ENCODE measurements around the gene CRLF2.
"Not testable (repeated sequence)": the region's sequence is repeated elsewhere in the genome, so short reads cannot be mapped to it uniquely, and the experiment has no call there.

The CRLF2 gene, protein sequence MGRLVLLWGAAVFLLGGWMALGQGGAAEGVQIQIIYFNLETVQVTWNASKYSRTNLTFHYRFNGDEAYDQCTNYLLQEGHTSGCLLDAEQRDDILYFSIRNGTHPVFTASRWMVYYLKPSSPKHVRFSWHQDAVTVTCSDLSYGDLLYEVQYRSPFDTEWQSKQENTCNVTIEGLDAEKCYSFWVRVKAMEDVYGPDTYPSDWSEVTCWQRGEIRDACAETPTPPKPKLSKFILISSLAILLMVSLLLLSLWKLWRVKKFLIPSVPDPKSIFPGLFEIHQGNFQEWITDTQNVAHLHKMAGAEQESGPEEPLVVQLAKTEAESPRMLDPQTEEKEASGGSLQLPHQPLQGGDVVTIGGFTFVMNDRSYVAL

DNA sequence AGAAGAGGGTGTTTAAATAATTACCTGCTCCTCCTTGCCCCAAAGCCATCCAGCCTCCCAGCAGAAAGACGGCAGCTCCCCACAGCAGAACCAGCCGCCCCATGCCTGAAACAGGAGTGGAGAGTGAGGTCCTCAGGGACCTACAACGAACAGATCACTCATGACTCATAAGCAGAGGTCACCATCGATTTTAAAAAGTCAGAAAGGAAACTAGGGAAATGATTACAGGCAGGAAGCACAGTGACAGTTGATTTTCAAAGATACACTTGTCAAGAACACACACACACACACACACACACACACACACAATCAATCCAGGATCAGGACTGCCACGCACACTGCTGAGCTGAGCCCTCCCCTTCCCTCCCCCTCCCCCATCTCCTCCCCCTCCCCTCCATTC lies at the start of gene CRLF2:
Gene CRLF2 (minus strand): TSS at position 118 of the 400 bp plus-strand sequence. CDS start 15 bp downstream, at position 103.
- no peak for DNase-seq

DNA sequence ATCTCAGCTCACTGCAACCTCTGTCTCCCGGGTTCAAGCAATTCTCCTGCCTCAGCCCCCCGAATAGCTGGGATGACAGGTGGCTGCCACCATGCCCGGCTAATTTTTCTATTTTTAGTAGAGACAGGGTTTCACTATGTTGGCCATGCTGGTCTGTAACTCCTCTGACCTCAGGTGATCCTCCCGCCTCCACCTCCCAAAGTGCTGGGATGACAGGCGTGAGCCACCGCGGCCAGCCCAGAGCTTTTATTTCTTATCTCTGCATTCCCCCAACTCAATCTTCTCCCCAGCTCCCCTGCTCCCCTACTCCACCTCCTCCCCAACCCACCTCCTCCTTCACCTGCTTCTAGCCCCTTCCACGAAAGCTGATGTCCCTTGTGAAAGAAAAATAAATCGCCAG lies 49.3 kb upstream of the CRLF2 start:
- DNase-seq = not testable (repeated sequence)

DNA sequence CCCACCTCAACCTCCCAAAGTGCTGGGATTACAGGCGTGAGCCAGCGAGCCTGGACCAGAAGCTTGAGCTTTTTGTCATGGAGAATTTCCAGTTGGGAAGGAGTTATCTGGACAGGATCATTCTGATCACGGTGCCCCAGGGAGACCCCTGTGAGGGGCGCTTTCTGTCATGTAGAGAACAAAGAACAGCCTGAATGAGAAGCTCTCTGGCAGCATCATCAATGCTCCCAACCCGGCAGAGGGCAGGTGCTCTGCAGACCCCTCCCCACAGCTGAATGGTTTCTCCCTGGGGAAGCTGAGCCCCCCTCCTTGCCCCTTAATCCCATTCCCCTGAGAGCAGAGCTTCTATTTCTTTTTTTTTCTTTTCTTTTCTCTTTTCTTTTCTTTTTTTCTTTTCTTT lies 48.8 kb upstream of the CRLF2 start:
- DNase-seq = no peak

DNA sequence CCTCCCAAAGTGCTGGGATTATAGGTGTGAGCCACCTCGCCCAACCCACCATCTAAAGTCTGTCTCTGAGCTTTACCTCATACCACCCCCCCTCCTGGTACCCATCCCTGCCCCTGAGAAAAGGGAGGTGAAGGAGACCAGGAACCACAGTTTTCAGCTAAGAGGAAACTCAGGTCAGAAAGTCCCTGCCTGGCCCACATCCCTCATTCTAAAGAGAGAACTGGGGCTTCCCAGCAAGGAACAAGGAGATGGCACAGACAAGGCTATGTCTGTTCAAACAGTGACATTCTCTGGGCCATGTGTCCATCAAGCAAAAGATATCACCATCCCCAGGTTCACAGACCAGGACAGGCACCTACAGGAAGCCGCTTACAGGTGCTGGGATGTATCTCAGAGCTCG lies 40.4 kb upstream of the CRLF2 start:
- no peak for DNase-seq

DNA sequence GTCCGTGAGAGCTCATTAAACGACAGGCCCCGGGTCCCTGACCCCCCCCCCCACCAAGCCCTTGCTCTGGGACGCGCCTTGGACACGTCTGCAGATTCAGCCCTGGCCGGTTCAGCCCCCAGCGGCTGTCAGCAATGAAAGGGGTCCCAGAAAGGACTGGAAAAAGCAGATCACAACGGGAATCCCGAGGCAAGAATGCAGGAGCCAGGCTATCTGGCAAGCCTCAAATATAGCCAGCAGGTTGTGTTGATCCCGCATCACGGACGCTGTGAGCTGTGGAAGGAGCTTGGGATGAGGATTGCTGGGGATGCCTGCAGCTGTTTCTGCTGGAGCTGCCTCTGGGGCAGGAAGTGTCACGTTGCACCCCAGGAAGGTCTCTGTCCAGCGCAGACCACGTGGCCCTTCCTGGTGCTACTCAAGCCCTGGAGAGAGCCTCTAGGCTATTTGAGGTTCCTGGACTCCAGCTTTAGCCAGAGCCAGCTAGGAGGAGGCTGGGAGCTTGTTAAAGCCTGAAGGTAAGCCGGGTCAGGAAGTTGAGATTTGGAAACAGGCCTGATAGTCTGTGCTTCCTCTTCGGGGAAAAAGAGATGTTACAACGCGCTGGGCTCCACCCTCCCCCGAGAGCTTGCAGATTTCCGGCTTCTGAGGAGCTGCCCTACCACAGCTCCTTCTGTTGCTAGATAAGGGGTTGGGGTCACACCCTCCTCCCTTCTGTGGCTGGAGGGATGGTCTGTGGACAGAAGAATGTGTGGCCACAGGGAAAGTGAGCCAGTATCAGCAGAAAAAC lies 36.8 kb upstream of the CRLF2 start:
- DNase-seq = no peak

DNA sequence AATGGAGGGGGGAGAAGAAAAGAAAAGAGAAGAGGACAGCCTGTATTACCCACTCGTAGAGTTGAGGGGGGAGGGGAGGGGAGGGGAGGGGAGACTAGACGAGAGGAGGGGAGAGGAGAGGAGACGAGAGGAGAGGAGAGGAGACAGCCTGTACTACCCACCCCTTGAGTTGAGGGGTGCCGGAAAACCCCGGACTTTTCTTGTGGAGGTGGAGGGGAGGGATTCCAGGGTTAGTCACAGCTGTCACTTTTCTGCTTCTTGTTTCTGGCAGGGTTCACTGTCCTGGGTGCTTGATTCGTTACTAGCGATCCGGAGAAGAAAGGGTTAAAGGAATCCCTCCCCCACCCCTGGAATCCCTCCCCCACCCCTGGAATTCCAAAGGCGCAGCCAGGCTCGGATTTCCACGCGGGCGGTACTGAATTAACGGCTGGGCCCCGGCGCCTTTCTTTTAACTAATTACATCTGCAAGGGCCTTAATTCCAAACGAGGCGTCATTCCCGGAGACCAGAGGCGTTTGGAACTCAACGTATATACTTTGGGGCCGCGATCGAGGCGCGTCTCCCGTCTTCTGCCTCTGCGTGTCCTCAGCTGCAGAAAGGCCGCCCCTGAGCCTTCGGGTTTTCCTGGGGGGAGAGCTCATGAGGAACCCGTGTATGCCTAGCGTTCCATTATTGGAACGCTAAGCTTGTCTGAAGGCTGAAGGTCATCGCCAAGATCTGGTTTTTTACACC lies 36.0 kb upstream of the CRLF2 start:
- DNase-seq = no peak

DNA sequence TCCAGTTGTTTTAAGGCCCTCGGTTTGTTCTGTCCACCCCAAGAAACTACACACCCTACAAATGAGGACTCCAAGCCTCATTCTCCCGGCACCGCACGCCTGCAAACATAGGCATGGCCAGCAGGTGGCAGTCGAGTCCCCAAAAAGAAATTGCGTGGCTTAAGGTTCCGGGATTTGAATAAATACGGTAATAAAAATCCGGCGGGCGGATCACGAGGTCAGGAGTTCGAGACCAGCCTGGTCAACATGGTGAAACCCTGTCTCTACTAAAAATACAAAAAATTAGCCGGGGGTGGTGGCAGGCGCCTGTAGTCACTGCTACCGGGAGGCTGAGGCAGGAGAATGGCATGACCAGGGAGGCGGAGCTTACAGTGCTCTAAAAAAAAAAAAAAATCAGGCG lies 34.4 kb upstream of the CRLF2 start:
- no peak for DNase-seq

DNA sequence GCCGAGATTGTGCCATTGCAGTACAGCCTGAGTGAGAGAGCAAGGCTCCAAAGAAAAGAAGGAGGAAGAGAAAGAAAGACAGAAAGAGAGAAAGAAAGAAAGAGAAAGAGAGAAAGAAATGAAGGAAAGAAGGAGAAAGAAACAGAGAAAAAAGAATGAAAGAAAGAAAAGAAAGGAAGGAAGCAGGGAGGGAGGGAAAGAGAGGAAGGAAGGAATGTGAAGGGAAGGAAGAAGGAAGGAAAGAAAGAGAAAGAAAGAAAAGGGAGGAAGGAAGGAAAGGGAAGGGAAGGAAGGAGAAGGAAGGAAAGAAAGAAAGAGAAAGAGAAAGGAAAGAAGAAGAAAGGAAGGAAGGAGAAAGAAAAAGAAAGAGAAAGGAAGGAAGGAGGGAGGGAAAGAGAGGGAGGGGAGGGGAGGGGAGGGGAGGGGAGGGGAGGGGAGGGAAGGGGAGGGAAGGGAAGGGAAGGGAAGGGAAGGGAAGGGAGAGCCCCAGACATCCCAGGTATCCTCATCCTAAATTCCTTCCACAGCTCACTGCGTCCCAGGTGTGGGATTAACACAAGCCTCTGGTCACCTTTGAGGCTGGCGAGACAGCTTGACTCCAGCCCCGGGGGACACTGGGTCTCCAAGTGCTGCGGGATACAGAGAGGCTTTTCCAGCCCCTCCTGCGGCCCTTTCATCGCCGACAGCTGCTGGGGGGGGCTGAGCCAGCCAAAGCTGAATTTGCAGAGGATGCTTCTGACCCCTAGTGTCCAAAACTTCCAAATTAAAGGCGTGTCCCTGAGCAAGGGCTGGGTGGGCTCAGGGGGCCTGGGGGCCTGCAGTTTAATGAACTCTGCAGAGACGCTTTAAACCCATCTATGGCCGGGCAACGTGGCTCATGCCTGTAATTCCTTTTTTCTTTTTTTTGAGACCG lies 32.0 kb upstream of the CRLF2 start:
- DNase-seq = no peak

DNA sequence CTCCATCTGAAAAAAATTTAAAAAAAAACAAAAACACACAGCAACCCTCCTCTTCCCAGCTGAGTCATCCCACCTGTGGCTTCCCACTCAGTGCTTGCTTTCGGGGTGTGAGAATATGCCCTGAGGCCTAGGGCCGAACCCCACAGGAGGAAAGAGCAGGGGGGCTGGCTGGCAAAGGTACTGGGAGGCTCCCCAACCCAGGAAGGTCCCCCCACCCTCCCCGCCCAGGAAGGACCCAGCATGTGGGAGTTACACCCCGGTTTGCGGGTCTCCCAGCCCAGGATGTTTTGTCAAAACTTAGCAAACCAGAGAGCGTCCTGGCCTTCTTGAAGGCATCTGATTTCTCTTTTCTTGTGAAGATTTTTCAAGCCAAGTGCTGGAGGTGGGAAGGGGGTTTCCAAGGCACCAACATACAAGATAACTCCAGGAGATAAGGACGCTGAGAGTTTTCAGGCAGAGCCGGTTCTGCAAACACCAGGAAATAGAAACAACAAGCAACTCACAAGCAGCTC lies 30.5 kb upstream of the CRLF2 start:
- DNase-seq = no peak

DNA sequence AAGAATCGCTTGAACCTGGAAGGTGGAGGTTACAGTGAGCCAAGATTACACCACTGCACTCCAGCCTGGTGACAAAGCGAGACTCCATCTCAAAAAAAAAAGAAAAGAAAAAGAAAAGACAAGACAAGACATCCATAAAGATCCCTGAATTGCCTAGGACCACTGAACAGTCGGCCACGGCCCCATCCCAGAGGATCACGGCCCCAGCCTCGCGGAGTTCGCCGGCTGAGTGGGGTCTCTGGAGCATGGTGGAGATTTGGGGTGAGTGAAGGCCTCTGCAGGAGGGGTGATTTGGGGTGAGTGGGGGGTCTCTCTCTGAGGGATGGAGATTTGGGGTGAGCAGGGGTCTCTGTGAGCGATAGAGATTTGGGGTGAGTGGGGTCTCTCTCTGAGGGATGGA lies 28.1 kb upstream of the CRLF2 start:
- not testable (repeated sequence) for DNase-seq

DNA sequence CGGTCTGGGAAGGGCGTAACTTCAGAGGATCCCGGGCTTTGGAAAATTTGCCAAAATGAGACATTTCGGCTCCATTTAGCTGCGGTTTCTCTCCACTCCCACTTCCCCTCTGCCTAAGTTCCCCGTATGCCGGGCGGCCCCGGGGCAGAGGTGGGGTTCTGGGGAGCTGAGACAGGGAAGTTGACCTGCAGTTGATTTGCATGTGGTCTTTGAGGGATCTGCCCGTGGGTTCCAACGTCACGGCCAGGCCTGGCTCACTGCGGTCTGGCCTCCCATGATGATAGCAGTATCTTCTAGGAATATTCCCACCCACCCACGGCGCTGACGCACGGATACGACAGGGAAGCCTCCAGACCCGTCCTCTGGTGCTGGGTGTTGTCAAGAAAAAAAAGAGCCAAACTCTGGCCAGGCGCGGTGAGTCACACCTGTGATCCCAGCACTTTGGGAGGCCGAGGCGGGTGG lies 27.3 kb upstream of the CRLF2 start:
- peak in 1 of 2 donors; percentile 9 for DNase-seq

DNA sequence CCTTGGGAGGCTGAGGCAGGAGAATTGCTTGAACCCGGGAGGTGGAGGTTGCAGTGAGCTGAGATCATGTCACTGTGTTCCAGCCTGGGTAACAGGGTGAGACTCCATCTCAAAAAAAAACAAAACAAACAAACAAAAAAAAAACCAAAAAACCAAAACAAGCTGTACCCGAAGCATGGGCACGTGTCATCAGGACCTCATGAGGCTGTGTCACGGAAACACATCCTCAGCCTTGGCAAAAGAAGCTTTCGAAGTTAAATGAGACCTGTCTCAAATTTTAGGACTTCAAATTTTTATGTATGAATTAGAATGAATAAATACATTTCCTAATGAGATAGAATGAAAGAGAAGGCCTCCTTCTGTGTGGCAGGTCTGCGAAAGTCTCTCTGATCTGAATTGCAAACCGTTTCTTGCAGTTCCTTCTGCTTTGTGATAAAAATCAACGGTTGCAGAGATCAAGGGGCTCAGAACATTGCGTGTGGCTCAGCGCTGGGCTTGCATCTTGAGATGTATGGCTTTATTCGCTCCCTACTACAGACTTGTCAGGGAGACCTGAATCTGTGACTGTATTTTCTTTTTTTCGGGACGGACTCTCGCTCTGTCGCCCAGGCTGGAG lies 19.5 kb upstream of the CRLF2 start:
- DNase-seq = no peak

DNA sequence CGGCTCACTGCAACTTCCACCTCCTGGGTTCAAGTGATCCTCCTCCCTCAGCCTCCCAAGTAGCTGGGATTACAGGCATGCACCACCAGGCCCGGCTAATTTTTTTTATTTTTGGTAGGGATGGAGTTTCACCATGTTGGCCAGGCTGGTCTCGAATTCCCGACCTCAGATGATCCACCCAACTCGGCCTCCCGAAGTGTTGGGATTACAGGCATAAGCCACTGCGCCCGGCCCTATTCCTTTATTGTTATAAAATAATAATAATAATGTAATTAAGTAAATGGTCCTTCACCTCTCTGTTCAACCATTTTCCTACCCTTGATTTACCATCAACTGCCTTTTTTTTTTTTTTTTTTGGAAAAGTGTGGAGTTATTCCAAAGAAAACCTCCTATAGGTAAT lies 15.7 kb upstream of the CRLF2 start:
- not testable (repeated sequence) for DNase-seq

DNA sequence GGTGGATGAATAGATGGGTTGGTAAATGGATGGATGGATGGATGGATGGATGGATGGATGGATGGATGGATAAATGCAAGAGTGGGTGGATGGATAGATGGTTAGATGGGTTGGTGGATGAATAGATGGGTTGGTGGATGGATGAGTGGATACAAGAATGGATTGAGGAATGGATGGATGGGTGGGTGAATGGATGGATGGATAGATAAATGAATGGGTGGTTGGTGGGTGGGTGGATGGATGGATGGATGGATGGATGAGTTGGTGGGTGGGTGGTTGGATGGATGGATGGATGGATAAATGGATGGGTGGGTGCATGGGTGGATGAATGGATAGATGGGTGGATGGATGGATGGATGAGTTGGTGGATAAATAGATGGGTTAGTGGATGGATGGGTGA lies 13.8 kb upstream of the CRLF2 start:
- DNase-seq = no peak

DNA sequence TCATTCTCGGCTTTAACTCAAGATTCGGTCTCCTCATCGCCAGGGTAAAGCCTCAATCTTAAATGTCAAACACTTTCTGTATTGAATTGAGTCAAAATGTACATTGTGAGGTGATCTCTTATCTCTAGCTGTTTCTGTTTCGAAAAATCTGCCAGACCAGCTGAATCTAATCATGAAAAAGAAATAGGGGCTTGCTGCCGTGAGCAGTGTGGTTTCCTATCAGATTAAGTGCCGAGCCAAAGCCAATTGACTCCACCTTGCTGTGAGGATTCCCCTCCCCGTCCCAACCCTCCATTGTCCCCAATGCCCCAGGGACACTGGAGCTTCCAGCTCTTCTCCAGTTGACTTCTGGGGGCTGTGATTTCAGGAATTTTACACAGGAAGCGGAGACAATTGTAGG lies 12.5 kb upstream of the CRLF2 start:
- DNase-seq = no peak

DNA sequence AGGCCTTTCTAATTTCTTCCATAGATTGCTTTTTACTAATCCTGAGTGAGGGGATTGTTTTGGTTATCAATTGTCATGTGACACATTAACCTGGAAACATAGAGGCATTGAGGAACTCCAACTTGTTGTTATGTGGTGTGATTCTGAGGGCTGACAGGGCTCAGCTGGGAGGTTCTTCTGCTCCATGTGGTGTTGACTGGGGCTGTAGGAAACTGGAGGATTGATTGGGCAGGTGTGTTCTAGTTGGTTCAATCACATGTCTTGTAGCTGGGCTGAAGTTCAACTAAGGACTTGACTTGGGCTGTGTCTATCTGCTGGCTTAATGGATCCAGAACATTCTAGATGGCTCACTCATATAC lies 10.8 kb upstream of the CRLF2 start:
- no peak for DNase-seq

DNA sequence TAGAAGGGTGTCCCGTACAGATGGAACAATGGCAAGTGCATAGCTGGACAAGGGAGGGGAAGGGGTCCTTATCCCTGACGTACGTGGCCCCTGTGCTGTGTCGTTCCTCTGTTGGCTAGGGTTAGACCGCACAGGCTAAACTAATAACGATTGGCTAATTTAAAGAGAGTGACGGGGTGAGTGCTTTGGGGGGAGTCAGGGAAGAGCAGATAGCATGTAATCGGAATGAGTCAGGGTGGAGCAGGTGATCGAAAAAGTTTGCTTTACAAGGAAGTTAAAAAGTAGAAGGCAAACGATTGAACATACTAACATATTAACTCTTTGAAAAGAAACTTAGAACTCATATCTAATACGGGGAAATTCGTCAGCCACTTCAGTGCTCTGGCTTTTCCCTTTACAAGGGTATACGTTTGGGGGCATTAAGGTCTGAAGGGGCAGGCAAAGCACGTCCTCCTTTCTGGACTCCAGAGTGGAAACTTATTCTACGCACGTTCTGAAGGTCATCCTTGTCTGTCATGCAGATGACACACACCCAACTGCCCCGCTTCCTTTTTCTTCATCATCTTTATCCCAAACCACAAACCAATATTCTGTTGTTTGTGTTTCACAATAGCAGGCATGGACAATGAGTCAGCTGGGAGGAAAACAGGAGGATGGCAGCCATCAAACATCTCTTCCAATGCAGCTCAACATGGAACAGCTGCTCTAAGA lies 10.2 kb upstream of the CRLF2 start:
- no peak for DNase-seq

DNA sequence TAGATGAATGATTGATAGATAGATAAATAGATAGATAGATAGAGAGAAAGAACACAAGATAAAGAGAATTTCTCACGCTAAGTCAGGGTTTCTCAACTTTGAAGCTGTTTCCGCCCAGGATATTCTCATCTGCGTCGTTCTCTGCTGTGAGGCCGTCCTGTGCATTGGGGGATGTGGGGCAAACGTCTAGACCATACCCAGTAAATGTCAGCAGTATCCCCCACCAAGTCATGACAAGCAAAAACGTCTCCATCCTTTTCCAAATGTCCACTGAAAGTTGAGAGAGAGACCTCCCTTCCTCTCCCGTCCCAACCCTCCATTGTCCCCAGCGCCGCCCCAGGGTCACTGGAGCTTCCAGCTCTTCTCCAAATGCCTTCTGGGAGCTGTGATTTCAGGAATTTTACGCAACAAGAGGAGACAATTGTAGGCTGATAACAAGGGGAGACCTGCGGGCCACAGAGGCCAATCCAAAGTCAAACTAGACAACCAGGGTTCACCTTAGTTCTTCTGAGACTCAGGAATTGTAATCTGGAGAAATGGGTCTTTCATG lies 8.9 kb upstream of the CRLF2 start:
- DNase-seq = no peak

DNA sequence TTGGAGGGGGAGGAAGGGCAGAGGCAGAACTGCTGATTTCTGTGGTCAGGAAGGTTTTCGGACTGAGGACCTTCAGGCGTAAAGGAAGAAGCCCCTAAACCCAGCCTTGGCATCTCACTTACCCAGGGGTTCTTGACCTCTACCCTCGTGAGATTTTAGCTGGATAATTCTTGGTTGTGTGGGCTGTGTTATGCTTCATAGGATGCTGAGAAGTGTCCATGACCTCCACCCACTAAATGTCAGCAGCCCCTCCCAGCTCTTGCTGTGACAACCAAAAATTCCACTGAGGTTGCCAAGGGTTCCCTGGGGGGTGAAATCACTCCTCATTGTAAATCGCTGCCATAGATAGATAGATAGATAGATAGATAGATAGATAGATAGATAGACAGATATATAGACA lies 5.8 kb upstream of the CRLF2 start:
- no peak for DNase-seq

DNA sequence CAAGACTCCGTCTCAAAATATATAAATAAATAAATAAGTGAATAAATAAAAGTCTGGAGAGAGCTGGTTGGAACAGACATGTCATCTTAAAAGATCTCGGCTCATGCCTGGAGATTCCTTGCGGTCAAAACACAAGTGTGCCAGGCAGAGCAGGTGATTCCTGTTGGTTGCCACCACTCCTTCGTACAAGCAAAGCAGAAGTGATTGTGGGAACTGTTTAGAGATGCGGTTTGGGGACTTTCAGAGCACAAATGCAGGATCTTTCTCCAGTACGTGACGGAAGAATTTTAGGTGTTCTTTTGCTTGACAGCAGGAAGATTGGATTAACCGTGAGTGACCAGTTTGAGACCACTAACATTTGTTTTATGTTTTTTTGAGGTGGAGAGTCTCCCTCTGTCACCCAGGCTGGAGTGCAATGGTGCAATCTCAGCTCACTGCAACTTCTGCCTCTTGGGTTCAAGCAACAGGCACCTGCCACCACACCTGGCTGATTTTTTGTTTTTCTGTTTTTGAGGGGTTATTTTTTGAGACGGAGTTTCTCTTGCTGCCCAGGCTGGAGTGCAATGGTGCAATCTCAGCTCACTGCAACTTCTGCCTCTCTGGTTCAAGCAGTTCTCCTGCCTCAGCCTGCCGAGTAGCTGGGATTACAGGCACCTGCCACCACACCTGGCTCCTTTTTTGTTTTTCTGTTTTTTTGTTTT lies 2.8 kb upstream of the CRLF2 start:
- no peak for DNase-seq

All from hippocampal formation (tissue), 2 donors.